ENCODE results near the gene C15orf62. TPM values are rescaled to one million over a fixed set of nuclear protein-coding genes. Genes with fewer than 3 reads are reported as not detected.
A peak's percentile ranks its signal among the peaks of the same experiment; 100 is the strongest.

Gene C15orf62
- total and polyA plus RNA-seq, 7 donors, result 0.05 to 0.19 (median 0.07) TPM; not detected in 4

- Histone ChIP-seq H3K27me3 (ENCODE audit: insufficient read depth in 3 of 3, low read length in 2 of 3) (no peaks in the 10 kb centered on the region), H3K27ac (peak overlapping the region; percentile 58), H3K4me3 (no peak overlapping the region), H3K9me3 (no peaks in the 10 kb centered on the region), H3K36me3 (ENCODE audit: insufficient read depth in 1 of 2, low read depth in 1 of 2) (peaks cover 0 to 8% of the 10 kb centered on the region in 2 donors), H3K4me1 (peaks cover 24% of the 10 kb centered on the region)
- WGBS, 3 donors, result 61 to 79% (median 63%) methylated on average over 3 of the region's 3 CpGs
- intact Hi-C loops (cut with DNase I), result no loop called here
- ATAC-seq (peak in 2 of 4 donors; percentile 5 to 11), DNase-seq (no peak)
- TF ChIP-seq CTCF (IDR thresholded peaks at IDR 0.05), result no peak
Measured at GRCh38 chr15:40790718-40791117, 20.9 kb downstream of the C15orf62 start.

- 85 to 99% (median 94%) methylated on average over 3 of the region's 3 CpGs for WGBS, 3 donors
- TF ChIP-seq CTCF (IDR thresholded peaks at IDR 0.05), result no peak
Measured at GRCh38 chr15:40792394-40792793, 22.6 kb downstream of the C15orf62 start.

GRCh38 chr15:40793216-40793989, 23.6 kb downstream of the C15orf62 start:
- no peak overlapping the region for H3K27ac ChIP-seq

More at GRCh38 chr15:40792394-40792793, 22.6 kb downstream of the C15orf62 start:
- DNase-seq (no peak), ATAC-seq (no peak)
- Histone ChIP-seq H3K27me3 (ENCODE audit: insufficient read depth in 3 of 3, low read length in 2 of 3) (no peaks in the 10 kb centered on the region), H3K9me3 (no peaks in the 10 kb centered on the region), H3K27ac (no peak overlapping the region), H3K4me3 (no peak overlapping the region), H3K4me1 (peaks cover 20% of the 10 kb centered on the region), H3K36me3 (ENCODE audit: insufficient read depth in 1 of 2, low read depth in 1 of 2) (peaks cover 0 to 8% of the 10 kb centered on the region in 2 donors)
- intact Hi-C loops (cut with DNase I), result no loop called here

GRCh38 chr15:40796041-40796440, 26.3 kb downstream of the C15orf62 start:
- DNase-seq, result no peak
- H3K9me3 ChIP-seq, result no peaks in the 10 kb centered on the region
- H3K36me3 ChIP-seq (ENCODE audit: insufficient read depth in 1 of 2, low read depth in 1 of 2), result peaks cover 2 to 11% of the 10 kb centered on the region in 2 donors
- H3K27ac ChIP-seq, result no peak overlapping the region
- no peak for ATAC-seq
- TF ChIP-seq CTCF (IDR thresholded peaks at IDR 0.05), result no peak
- no peaks in the 10 kb centered on the region for H3K27me3 ChIP-seq (ENCODE audit: insufficient read depth in 3 of 3, low read length in 2 of 3)
- peaks cover 14% of the 10 kb centered on the region for H3K4me1 ChIP-seq
- 72 to 80% (median 76%) methylated on average over 2 of the region's 2 CpGs for WGBS, 3 donors
- intact Hi-C loops (cut with DNase I), result no loop called here
- no peak overlapping the region for H3K4me3 ChIP-seq

More at GRCh38 chr15:40793216-40793989, 23.6 kb downstream of the C15orf62 start:
- H3K9me3 ChIP-seq, result no peaks in the 10 kb centered on the region
- peaks cover 0 to 8% of the 10 kb centered on the region in 2 donors for H3K36me3 ChIP-seq (ENCODE audit: insufficient read depth in 1 of 2, low read depth in 1 of 2)
- H3K4me1 ChIP-seq, result peaks cover 13% of the 10 kb centered on the region
- H3K27me3 ChIP-seq (ENCODE audit: insufficient read depth in 3 of 3, low read length in 2 of 3), result no peaks in the 10 kb centered on the region
- DNase-seq (peak; percentile 36 to 58), ATAC-seq (peak in 3 of 4 donors; percentile 58 to 62 (median 59))
- 70 to 75% (median 74%) methylated on average over 9 of the region's 9 CpGs for WGBS, 3 donors
- no peak for TF ChIP-seq CTCF (IDR thresholded peaks at IDR 0.05)
- H3K4me3 ChIP-seq, result no peak overlapping the region
- intact Hi-C loops (cut with DNase I), result no loop called here

Data from psoas muscle (tissue), 8 donors.